Large intestine (tissue), 3 donors: ENCODE measurements around the gene AGAP5. TPM values are rescaled to one million over a fixed set of nuclear protein-coding genes. Genes with fewer than 3 reads are reported as not detected.
"Not testable (repeated sequence)": the region's sequence is repeated elsewhere in the genome, so short reads cannot be mapped to it uniquely, and the experiment has no call there.

Source experiments
- DNase-seq, 2 donors: peaks; one replicate each; pipeline versions ENCODE4 v3.0.0 to v3.0.0-alpha.2; 2013
- H3K27ac ChIP-seq: one replicate; pipeline ENCODE4 v1.5.1; 2013; ENCODE audit warnings: low read length
- H3K27me3 ChIP-seq: 2 replicates; pipeline ENCODE4 v1.6.1; 2013; ENCODE audit warnings: low read length; ENCODE audit not compliant: control insufficient read depth, insufficient read depth
- H3K36me3 ChIP-seq: 2 replicates; pipeline ENCODE4 v1.6.1; 2013; ENCODE audit warnings: low read length; ENCODE audit not compliant: control insufficient read depth, insufficient read depth
- H3K4me1 ChIP-seq: one replicate; pipeline ENCODE4 v1.6.1; 2013; ENCODE audit warnings: low read length; ENCODE audit not compliant: control insufficient read depth, insufficient read depth
- H3K4me3 ChIP-seq: one replicate; pipeline ENCODE4 v1.5.1; 2013; ENCODE audit warnings: low read length
- H3K9me3 ChIP-seq: one replicate; pipeline ENCODE4 v1.6.1; 2013; ENCODE audit warnings: mild to moderate bottlenecking, low read depth, low read length, moderate library complexity; ENCODE audit not compliant: control insufficient read depth
- WGBS: methylation state at CpG from one replicate; pipeline ENCODE4 v1.1.5; 2013; ENCODE audit warnings: low lambda C conversion rate; ENCODE audit not compliant: insufficient coverage; 5-methylcytosine and 5-hydroxymethylcytosine counted together
- polyA plus RNA-seq: library from polyadenylated mRNA; unstranded; fragments of 120-200 nt; gene quantifications from one replicate; pipeline ENCODE4 v1.2.1, GENCODE V29; 2013

Gene AGAP5
- polyA plus RNA-seq, 1 donor = 16.6 TPM

- H3K9me3 ChIP-seq, H3K27me3 ChIP-seq, H3K4me3 ChIP-seq, H3K27ac ChIP-seq, H3K4me1 ChIP-seq, DNase-seq: not testable (repeated sequence)
- H3K36me3 ChIP-seq = peaks cover 34% of the 10 kb centered on the region
- WGBS = 67% methylated on average over 1 of the region's 17 CpGs
Measured at GRCh38 chr10:73715179-73716156, 17.6 kb upstream of the AGAP5 start.

GRCh38 chr10:73714483-73714882 is 16.6 kb upstream of the AGAP5 start:
- not testable (repeated sequence) for H3K4me3 ChIP-seq, DNase-seq, H3K9me3 ChIP-seq, H3K27me3 ChIP-seq, H3K4me1 ChIP-seq, H3K27ac ChIP-seq
- WGBS = no CpG with 5 or more reads among the region's 3 CpGs
- peaks cover 32% of the 10 kb centered on the region for H3K36me3 ChIP-seq

GRCh38 chr10:73713912-73714311 is 16.0 kb upstream of the AGAP5 start:
- H3K27ac ChIP-seq, H3K27me3 ChIP-seq: not testable (repeated sequence)

DNA sequence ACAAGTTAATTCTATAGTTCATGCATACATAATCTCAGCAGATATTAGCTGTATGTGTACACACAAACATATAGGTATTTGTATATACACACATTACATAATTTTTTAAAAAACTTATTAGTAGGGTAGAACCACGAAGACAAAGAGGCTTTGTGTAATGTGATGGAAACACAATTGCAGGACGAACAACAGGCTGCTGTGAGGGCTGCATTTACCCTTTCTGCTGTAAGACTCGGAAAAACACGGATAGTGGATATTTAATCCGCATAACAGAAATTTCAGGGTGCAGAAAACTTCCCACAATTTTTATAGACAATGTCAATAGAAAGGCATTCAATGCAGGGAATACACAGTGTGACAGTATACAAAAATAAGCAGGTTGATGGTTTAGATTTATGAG is 13.8 kb upstream of the AGAP5 start:
- WGBS = no CpG with 5 or more reads among the region's 5 CpGs
- not testable (repeated sequence) for H3K4me3 ChIP-seq, H3K9me3 ChIP-seq

More at GRCh38 chr10:73713912-73714311, 16.0 kb upstream of the AGAP5 start:
- H3K36me3 ChIP-seq = peaks cover 27% of the 10 kb centered on the region
- H3K4me3 ChIP-seq, DNase-seq, H3K4me1 ChIP-seq, H3K9me3 ChIP-seq: not testable (repeated sequence)
- no CpG with 5 or more reads among the region's 3 CpGs for WGBS

DNA sequence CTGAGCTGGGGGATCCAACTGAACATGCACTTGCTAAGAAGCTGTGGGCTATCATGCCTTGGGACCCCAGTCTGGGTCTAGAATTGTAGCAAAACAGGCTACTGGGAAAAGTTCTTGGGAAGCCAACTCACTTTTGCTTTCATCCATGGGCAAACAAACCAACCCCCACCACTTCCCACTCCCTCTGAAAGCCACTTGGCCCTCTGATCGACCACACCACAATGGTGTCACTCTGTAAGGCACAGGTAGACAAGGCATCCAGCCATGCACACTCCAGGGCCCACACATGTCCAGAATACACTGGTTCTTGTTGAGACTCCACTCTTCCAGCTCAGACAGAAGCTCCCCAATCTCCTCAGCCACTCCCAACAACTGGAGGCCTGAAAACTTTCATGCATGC is 10.2 kb upstream of the AGAP5 start:
- H3K4me1 ChIP-seq, H3K27ac ChIP-seq, H3K36me3 ChIP-seq, H3K27me3 ChIP-seq, H3K9me3 ChIP-seq, DNase-seq, H3K4me3 ChIP-seq: not testable (repeated sequence)
- no CpG with 5 or more reads among the region's 1 CpG for WGBS

More for the DNA sequence above, 13.8 kb upstream of the AGAP5 start:
- not testable (repeated sequence) for H3K4me1 ChIP-seq, H3K27ac ChIP-seq, DNase-seq, H3K27me3 ChIP-seq
- H3K36me3 ChIP-seq = peaks cover 16% of the 10 kb centered on the region

GRCh38 chr10:73707628-73708027 is 9.7 kb upstream of the AGAP5 start:
- not testable (repeated sequence) for DNase-seq, H3K27ac ChIP-seq, H3K4me3 ChIP-seq, H3K4me1 ChIP-seq, H3K9me3 ChIP-seq, H3K36me3 ChIP-seq, H3K27me3 ChIP-seq

GRCh38 chr10:73706488-73706887 is 8.6 kb upstream of the AGAP5 start:
- not testable (repeated sequence) for H3K36me3 ChIP-seq, H3K4me3 ChIP-seq, H3K4me1 ChIP-seq, DNase-seq, H3K27me3 ChIP-seq, H3K9me3 ChIP-seq, H3K27ac ChIP-seq
- WGBS = no CpG with 5 or more reads among the region's 2 CpGs

DNA sequence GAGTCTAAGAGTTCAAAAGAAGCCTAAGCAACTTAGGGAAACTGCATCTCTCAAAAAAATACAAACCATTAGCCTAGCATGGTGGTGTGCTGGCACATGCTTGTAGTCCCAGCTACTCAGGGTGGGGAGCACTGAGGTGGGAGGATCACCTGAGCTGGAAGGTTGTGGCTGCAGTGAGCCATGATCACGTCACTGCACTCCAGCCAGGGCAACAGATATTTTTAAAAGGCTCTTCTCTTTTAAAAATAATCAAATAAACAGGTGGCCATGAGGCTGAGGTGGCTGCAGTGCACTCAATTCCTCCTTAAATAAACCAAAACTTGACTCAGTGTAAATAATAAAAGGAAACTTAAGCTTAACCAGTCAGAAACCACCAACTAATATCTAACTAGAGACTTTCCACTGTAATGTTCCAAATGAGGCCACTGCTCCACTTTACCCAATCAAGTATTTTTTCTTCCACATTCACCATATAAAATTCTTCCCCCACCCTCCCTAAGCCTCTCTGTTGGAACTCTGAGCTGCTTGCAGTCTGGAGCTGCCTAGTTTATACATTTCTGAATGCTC is 7.7 kb upstream of the AGAP5 start:
- no CpG with 5 or more reads among the region's 1 CpG for WGBS
- not testable (repeated sequence) for H3K27me3 ChIP-seq, DNase-seq, H3K27ac ChIP-seq, H3K4me3 ChIP-seq, H3K36me3 ChIP-seq, H3K9me3 ChIP-seq, H3K4me1 ChIP-seq

GRCh38 chr10:73703924-73704323 is 6.0 kb upstream of the AGAP5 start:
- H3K27me3 ChIP-seq, H3K4me1 ChIP-seq: not testable (repeated sequence)

GRCh38 chr10:73698819-73699218 is 910 bp upstream of the AGAP5 start:
- WGBS = no CpG with 5 or more reads among the region's 2 CpGs

More at GRCh38 chr10:73703924-73704323, 6.0 kb upstream of the AGAP5 start:
- not testable (repeated sequence) for H3K36me3 ChIP-seq, DNase-seq, H3K4me3 ChIP-seq, H3K27ac ChIP-seq, H3K9me3 ChIP-seq

GRCh38 chr10:73695302-73695701 is 2.6 kb downstream of the AGAP5 start:
- not testable (repeated sequence) for H3K9me3 ChIP-seq, H3K4me1 ChIP-seq, H3K4me3 ChIP-seq, H3K27ac ChIP-seq, H3K36me3 ChIP-seq, H3K27me3 ChIP-seq, DNase-seq

More at GRCh38 chr10:73698819-73699218, 910 bp upstream of the AGAP5 start:
- H3K36me3 ChIP-seq, H3K4me1 ChIP-seq, H3K27ac ChIP-seq, H3K4me3 ChIP-seq, DNase-seq, H3K9me3 ChIP-seq, H3K27me3 ChIP-seq: not testable (repeated sequence)
